ENCODE data around the gene ZNF189.

DNA sequence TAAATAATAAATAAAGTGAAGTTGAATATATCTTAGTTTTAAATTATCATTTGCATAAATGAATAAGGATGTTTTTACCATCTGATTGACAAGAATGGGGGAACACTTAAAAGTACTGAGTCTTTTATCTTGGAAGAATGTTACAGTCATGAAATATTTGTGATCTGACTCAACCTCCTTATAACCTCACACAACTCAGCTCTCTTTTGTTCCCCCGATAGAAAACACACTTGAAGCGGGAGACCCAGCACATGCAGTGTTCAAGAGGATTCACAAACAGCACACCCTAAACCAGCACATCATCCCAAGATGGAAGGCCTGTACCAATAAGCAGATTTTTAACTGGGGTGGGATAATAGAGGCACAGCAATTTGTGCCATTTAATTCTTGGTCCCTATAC lies 29.4 kb upstream of the ZNF189 start:
- TF ChIP-seq, protein P1, sequence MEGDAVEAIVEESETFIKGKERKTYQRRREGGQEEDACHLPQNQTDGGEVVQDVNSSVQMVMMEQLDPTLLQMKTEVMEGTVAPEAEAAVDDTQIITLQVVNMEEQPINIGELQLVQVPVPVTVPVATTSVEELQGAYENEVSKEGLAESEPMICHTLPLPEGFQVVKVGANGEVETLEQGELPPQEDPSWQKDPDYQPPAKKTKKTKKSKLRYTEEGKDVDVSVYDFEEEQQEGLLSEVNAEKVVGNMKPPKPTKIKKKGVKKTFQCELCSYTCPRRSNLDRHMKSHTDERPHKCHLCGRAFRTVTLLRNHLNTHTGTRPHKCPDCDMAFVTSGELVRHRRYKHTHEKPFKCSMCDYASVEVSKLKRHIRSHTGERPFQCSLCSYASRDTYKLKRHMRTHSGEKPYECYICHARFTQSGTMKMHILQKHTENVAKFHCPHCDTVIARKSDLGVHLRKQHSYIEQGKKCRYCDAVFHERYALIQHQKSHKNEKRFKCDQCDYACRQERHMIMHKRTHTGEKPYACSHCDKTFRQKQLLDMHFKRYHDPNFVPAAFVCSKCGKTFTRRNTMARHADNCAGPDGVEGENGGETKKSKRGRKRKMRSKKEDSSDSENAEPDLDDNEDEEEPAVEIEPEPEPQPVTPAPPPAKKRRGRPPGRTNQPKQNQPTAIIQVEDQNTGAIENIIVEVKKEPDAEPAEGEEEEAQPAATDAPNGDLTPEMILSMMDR (IDR thresholded peaks at IDR 0.05), result no peak
- no peak for TF ChIP-seq ZFX (IDR thresholded peaks at IDR 0.05; ENCODE audit: borderline replicate concordance)

Measured in 22Rv1 (cell line).